SH-SY5Y (cell line): Measurements from ENCODE around the gene ANKRD30A.

Experiments
- GATA2 ChIP-seq: IDR thresholded peaks from 2 replicates; pipeline ENCODE4 v1.6.1; 2011; ENCODE audit warnings: mild to moderate bottlenecking, low read depth, low read length
- GATA3 ChIP-seq: IDR thresholded peaks from 2 replicates; pipeline ENCODE4 v1.6.1; 2011; ENCODE audit warnings: low read depth, mild to moderate bottlenecking, low read length, moderate library complexity

GRCh38 chr10:37379991-37380390, 254.6 kb downstream of the ANKRD30A start:
- TF ChIP-seq GATA2 (no peak), GATA3 (no peak)
